GM23248 (cell line): ENCODE data around the gene IFT27. TPM values are rescaled to one million over a fixed set of nuclear protein-coding genes. Genes with fewer than 3 reads are reported as not detected.

Source experiments
- DNase-seq: peaks from one replicate; pipeline ENCODE4 v3.0.0-alpha.2; 2015
- H2AFZ ChIP-seq: fragments of 200-600 bp; sonication (generic); 2 replicates; pipeline ENCODE4 v1.6.1; 2016; ENCODE audit warnings: antibody characterized with exemption
- H3F3A ChIP-seq: fragments of 200-600 bp; sonication (generic); 2 replicates; pipeline ENCODE4 v1.6.1; 2016; ENCODE audit warnings: mild to moderate bottlenecking, antibody characterized with exemption, mixed run types; ENCODE audit not compliant: insufficient read depth
- H3K27ac ChIP-seq: fragments of 200-600 bp; sonication (generic); 2 replicates; pipeline ENCODE4 v1.5.1; 2016; ENCODE audit warnings: mild to moderate bottlenecking
- H3K27me3 ChIP-seq: fragments of 200-600 bp; sonication (generic); replicated peaks from 2 replicates; pipeline ENCODE4 v1.6.1; 2016; ENCODE audit warnings: mild to moderate bottlenecking; ENCODE audit not compliant: insufficient read depth
- H3K36me3 ChIP-seq: fragments of 200-600 bp; sonication (generic); 2 replicates; pipeline ENCODE4 v1.6.1; 2016; ENCODE audit warnings: low read depth, mild to moderate bottlenecking
- H3K4me1 ChIP-seq: fragments of 200-600 bp; sonication (generic); 2 replicates; pipeline ENCODE4 v1.6.1; 2016; ENCODE audit warnings: mild to moderate bottlenecking; ENCODE audit not compliant: insufficient read depth
- H3K4me2 ChIP-seq: fragments of 200-600 bp; sonication (generic); one replicate; pipeline ENCODE4 v1.6.1; 2016; ENCODE audit warnings: mild to moderate bottlenecking; ENCODE audit not compliant: unreplicated experiment
- H3K4me3 ChIP-seq: fragments of 200-600 bp; sonication (generic); 2 replicates; pipeline ENCODE4 v1.5.1; 2016; ENCODE audit warnings: mild to moderate bottlenecking
- H3K79me2 ChIP-seq: fragments of 200-600 bp; sonication (generic); 2 replicates; pipeline ENCODE4 v1.6.1; 2016; ENCODE audit warnings: mild to moderate bottlenecking; ENCODE audit not compliant: insufficient read depth
- H3K9ac ChIP-seq: fragments of 200-600 bp; sonication (generic); 2 replicates; pipeline ENCODE4 v1.6.1; 2016; ENCODE audit warnings: mild to moderate bottlenecking
- H3K9me2 ChIP-seq: fragments of 200-600 bp; sonication (generic); 2 replicates; pipeline ENCODE4 v1.6.1; 2016; ENCODE audit warnings: mixed run types, mild to moderate bottlenecking, moderate library complexity; ENCODE audit not compliant: insufficient read depth
- H3K9me3 ChIP-seq: fragments of 200-600 bp; sonication (generic); one replicate; pipeline ENCODE4 v1.6.1; 2017; ENCODE audit warnings: low read depth
- H4K20me1 ChIP-seq: fragments of 200-600 bp; sonication (generic); 2 replicates; pipeline ENCODE4 v1.6.0; 2016; ENCODE audit not compliant: insufficient read depth
- EZH2 ChIP-seq: fragments of 200-600 bp; sonication (generic); IDR thresholded peaks from 2 replicates; pipeline ENCODE4 v1.6.1; 2018; ENCODE audit warnings: antibody characterized with exemption, mild to moderate bottlenecking; ENCODE audit not compliant: insufficient read depth, poor library complexity, severe bottlenecking
- EZH2phosphoT487 ChIP-seq: fragments of 200-600 bp; sonication (generic); IDR thresholded peaks from 2 replicates; pipeline ENCODE4 v1.6.1; 2018; ENCODE audit warnings: antibody characterized with exemption, moderate library complexity, mild to moderate bottlenecking, low read depth; ENCODE audit not compliant: insufficient read depth
- WGBS, 2 experiments: methylation state at CpG; one replicate each; pipeline ENCODE4 v1.1.6; 2015 to 2017; ENCODE audit warnings: low lambda C conversion rate in 2 of 2, low coverage in 1 of 2; ENCODE audit errors: missing lambda C conversion rate in 2 of 2; 5-methylcytosine and 5-hydroxymethylcytosine counted together
- in situ Hi-C: fragments of 300-500 bp; cut with MboI; formaldehyde crosslinking; loops from 2 replicates; pipeline ENCODE4 v1.15.0; 2020
- polyA plus RNA-seq: library from polyadenylated mRNA; unstranded; fragments of >200 nt; fragmentation: Nextera tagmentation; extraction: Ambion mirVana; gene quantifications from 2 replicates; pipeline ENCODE4 v1.2.1, GENCODE V29; 2016
- total RNA-seq: library from RNA; depleted of rRNA; stranded (reverse); fragments of >200 nt; shearing (Covaris generic); gene quantifications from 2 replicates; pipeline ENCODE4 v1.2.3, GENCODE V29; 2014

IFT27 gene
- total and polyA plus RNA-seq, 2 experiments from 2014 or later = 10.1 to 28.8 TPM

DNA sequence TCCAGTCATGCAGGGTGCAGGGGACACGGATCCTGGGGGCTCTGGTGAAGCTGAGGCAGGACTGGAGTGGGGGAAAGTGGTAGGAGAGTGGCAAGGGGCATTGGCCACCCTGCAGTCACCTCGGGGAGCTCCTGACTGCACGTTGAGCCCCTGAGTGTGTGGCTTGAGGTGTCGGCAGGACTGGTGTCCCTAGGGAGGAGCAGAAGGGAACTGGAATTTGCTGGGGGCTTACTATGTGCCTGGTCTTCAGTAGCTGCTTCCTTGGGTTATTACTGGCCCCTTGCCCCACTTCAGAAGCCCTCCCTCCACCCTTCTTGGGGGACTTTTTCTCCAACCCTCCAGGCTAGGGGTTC lies 31.5 kb downstream of the IFT27 start:
- Histone ChIP-seq H3K4me1 (no peaks in the 10 kb centered on the region), H3K9me3 (no peaks in the 10 kb centered on the region), H3F3A (no peaks in the 10 kb centered on the region), H3K4me3 (no peak overlapping the region), H3K9ac (no peak overlapping the region), H3K27ac (no peak overlapping the region), H2AFZ (no peak overlapping the region), H3K27me3 (peaks cover 5% of the 10 kb centered on the region; the same call in 1 of the 2 replicates), H3K79me2 (no peaks in the 10 kb centered on the region), H3K36me3 (no peaks in the 10 kb centered on the region), H3K9me2 (no peaks in the 10 kb centered on the region), H3K4me2 (no peak overlapping the region), H4K20me1 (no peaks in the 10 kb centered on the region)
- DNase-seq = no peak
- no peak for TF ChIP-seq EZH2phosphoT487
- TF ChIP-seq EZH2 = no peak
- WGBS, 2 experiments = 44 to 60% methylated on average over 4 of the region's 4 CpGs
- in situ Hi-C loops = no loop called here

DNA sequence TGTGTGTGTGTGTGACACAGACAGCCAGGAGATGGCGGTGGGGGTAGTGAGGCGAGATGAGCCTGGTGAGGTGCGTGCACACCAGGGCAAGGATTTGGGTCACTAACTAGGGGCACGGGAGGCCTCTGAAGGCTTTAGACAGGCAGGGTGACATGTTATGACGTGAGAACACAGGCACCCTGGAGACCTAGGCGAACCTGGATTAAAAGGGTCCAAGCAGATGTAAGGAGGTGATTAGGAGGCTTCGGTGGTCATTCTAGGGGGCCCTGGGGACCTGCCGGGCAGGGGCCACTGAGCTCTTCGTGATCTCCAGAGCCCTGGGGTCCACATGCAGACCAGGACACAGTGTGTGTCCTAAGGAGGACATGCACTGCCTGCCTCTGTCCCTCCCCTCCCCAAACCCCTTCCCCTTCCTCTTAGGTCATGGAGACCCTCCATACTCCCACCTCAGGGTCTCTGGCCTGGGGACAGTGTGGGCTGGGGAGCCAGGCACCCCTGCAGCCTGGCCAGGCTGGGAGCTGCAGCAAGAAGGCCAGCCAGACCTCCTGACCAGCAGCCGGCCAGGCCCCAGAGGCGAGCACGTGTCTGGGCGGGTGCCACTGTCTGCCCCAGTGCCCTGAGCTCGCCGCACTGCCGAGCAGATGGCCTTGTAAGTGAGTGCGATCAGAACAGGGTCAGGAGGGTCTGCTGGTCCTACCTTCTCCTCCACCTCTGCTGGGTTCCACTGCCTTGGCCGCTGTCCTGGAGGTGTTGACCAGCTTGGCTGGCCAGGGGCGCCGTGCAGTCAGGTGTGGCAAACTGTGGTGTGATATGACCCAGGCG lies 32.1 kb downstream of the IFT27 start:
- TF ChIP-seq EZH2phosphoT487 (no peak), EZH2 (no peak)
- Histone ChIP-seq H3K9ac (no peak overlapping the region), H4K20me1 (no peaks in the 10 kb centered on the region), H3F3A (no peaks in the 10 kb centered on the region), H3K36me3 (no peaks in the 10 kb centered on the region), H2AFZ (no peak overlapping the region), H3K9me2 (no peaks in the 10 kb centered on the region), H3K9me3 (no peaks in the 10 kb centered on the region), H3K4me2 (no peak overlapping the region), H3K4me3 (no peak overlapping the region), H3K79me2 (no peaks in the 10 kb centered on the region), H3K4me1 (no peaks in the 10 kb centered on the region), H3K27me3 (peaks cover 5% of the 10 kb centered on the region; the same call in 1 of the 2 replicates), H3K27ac (no peak overlapping the region)
- 52 to 53% methylated on average over 20 to 21 of the region's 21 CpGs for WGBS, 2 experiments
- DNase-seq = no peak
- in situ Hi-C loops = no loop called here

DNA sequence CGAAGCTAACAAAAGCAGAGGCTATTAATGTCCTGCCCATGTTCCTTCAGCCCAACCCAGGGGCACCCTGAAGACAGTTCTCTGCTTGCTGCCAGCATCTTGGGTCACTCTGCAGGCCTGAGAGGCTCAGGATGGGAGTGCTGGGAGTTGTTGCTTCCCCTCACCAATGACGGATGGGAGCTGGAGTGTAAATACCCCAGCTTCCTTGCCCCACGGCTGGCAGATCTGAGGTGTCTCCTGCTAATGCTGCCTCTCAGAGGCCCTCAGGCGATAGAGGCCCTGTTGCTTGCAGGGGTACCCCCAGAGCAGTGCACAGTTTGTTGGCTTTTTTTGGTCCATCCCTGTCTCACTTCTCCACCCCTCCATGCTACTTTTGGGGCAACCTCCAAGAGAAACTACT lies 32.9 kb downstream of the IFT27 start:
- Histone ChIP-seq H3K9me3 (no peaks in the 10 kb centered on the region), H3K9ac (no peak overlapping the region), H2AFZ (no peak overlapping the region), H3K27ac (no peak overlapping the region), H3K4me1 (no peaks in the 10 kb centered on the region), H3K9me2 (no peaks in the 10 kb centered on the region), H3K4me2 (no peak overlapping the region), H3F3A (no peaks in the 10 kb centered on the region), H3K36me3 (no peaks in the 10 kb centered on the region), H3K4me3 (no peak overlapping the region), H4K20me1 (no peaks in the 10 kb centered on the region), H3K27me3 (peaks cover 9% of the 10 kb centered on the region), H3K79me2 (no peaks in the 10 kb centered on the region)
- WGBS, 2 experiments = 48 to 70% methylated on average over 4 of the region's 4 CpGs
- in situ Hi-C loops = no loop called here
- TF ChIP-seq EZH2phosphoT487 (no peak), EZH2 (no peak)
- no peak for DNase-seq

DNA sequence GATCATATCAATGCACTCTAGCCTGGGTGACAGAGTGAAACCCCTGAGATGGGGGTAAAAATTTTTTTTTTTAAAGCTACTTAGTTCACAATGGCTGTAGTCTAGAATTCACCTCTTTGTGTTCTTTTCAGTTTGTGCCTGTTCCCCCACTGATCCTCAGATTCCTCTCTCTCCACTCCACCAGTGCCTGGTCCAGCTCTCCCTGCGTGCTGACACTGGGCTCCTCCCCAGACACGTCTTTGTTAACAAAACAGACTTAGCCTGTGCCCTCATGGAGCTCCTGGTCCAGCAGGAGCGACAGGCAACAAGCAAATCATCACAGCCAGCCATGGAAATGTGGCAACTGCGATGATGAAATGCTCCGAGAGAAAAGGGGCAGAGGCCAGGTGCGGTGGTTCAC lies 34.0 kb downstream of the IFT27 start:
- WGBS, 2 experiments = 32 to 38% methylated on average over 5 to 6 of the region's 6 CpGs
- Histone ChIP-seq H3K36me3 (no peaks in the 10 kb centered on the region), H3K27me3 (peaks cover 17% of the 10 kb centered on the region), H3K4me3 (no peak overlapping the region), H3K9me2 (no peaks in the 10 kb centered on the region), H4K20me1 (no peaks in the 10 kb centered on the region), H3K9me3 (no peaks in the 10 kb centered on the region), H3K4me2 (no peak overlapping the region), H3K79me2 (no peaks in the 10 kb centered on the region), H3K9ac (no peak overlapping the region), H3K27ac (no peak overlapping the region), H3K4me1 (no peaks in the 10 kb centered on the region), H2AFZ (no peak overlapping the region), H3F3A (no peaks in the 10 kb centered on the region)
- no peak for TF ChIP-seq EZH2
- TF ChIP-seq EZH2phosphoT487 = no peak
- DNase-seq = no peak
- in situ Hi-C loops = no loop called here
